ENCODE data around the gene TBC1D7. TPM values are rescaled to one million over a fixed set of nuclear protein-coding genes. Genes with fewer than 3 reads are reported as not detected.

Gene TBC1D7
- total RNA-seq, 1 donor from 2014 or later, result 27.9 TPM

GRCh38 chr6:13318821-13319220, 9.5 kb downstream of the TBC1D7 start:
- Histone ChIP-seq H3K27ac (ENCODE audit: low read depth, low read length) (no peak overlapping the region), H3K4me3 (ENCODE audit: insufficient read depth, low read depth, low read length) (no peak overlapping the region), H3K9ac (ENCODE audit: low read length) (no peak overlapping the region), H3K27me3 (ENCODE audit: insufficient read depth, low read length) (no peaks in the 10 kb centered on the region), H3K36me3 (ENCODE audit: insufficient read depth, low read length) (peaks cover 56% of the 10 kb centered on the region), H3K4me1 (ENCODE audit: insufficient read depth, low read length) (no peaks in the 10 kb centered on the region), H3K9me3 (ENCODE audit: insufficient read depth, low read depth, low read length) (no peaks in the 10 kb centered on the region), H4K20me1 (ENCODE audit: insufficient read depth, low read length) (no peaks in the 10 kb centered on the region), H2AFZ (ENCODE audit: low read depth, low read length) (no peak overlapping the region), H3K79me2 (ENCODE audit: insufficient read depth, low read length) (no peaks in the 10 kb centered on the region), H3K4me2 (ENCODE audit: low read length) (no peak overlapping the region)
- H3K27ac Mint-ChIP-seq (ENCODE audit: unreplicated experiment), result no peak overlapping the region
- DNase-seq (ENCODE audit: low read depth), result no peak
- no peak overlapping the region for H3K4me3 Mint-ChIP-seq (ENCODE audit: unreplicated experiment)
- H3K9me3 Mint-ChIP-seq (ENCODE audit: unreplicated experiment), result no peaks in the 10 kb centered on the region
- H3K36me3 Mint-ChIP-seq (ENCODE audit: low read depth, unreplicated experiment), result peaks cover 18% of the 10 kb centered on the region
- no peak for TF ChIP-seq EZH2 (IDR thresholded peaks at IDR 0.05; ENCODE audit: insufficient read depth, low read length)
- TF ChIP-seq CTCF (IDR thresholded peaks at IDR 0.05; ENCODE audit: insufficient read depth, low read depth, low read length), result no peak
- no peaks in the 10 kb centered on the region for H3K4me1 Mint-ChIP-seq (ENCODE audit: low read depth, unreplicated experiment)
- no peak for FAIRE-seq
- H3K27me3 Mint-ChIP-seq (ENCODE audit: low read depth, unreplicated experiment), result no peaks in the 10 kb centered on the region

- Histone ChIP-seq H3K9ac (ENCODE audit: low read length) (no peak overlapping the region), H3K4me3 (ENCODE audit: insufficient read depth, low read depth, low read length) (no peak overlapping the region), H3K4me1 (ENCODE audit: insufficient read depth, low read length) (no peaks in the 10 kb centered on the region), H3K36me3 (ENCODE audit: insufficient read depth, low read length) (peaks cover 39% of the 10 kb centered on the region), H2AFZ (ENCODE audit: low read depth, low read length) (no peak overlapping the region), H4K20me1 (ENCODE audit: insufficient read depth, low read length) (no peaks in the 10 kb centered on the region), H3K79me2 (ENCODE audit: insufficient read depth, low read length) (no peaks in the 10 kb centered on the region), H3K27me3 (ENCODE audit: insufficient read depth, low read length) (no peaks in the 10 kb centered on the region), H3K27ac (ENCODE audit: low read depth, low read length) (no peak overlapping the region), H3K4me2 (ENCODE audit: low read length) (no peak overlapping the region), H3K9me3 (ENCODE audit: insufficient read depth, low read depth, low read length) (no peaks in the 10 kb centered on the region)
- TF ChIP-seq CTCF (IDR thresholded peaks at IDR 0.05; ENCODE audit: insufficient read depth, low read depth, low read length), result no peak
- TF ChIP-seq EZH2 (IDR thresholded peaks at IDR 0.05; ENCODE audit: insufficient read depth, low read length), result no peak
- Mint-ChIP-seq H3K27ac (ENCODE audit: unreplicated experiment) (no peak overlapping the region), H3K27me3 (ENCODE audit: low read depth, unreplicated experiment) (no peaks in the 10 kb centered on the region), H3K36me3 (ENCODE audit: low read depth, unreplicated experiment) (peaks cover 8% of the 10 kb centered on the region), H3K4me3 (ENCODE audit: unreplicated experiment) (no peak overlapping the region), H3K9me3 (ENCODE audit: unreplicated experiment) (no peaks in the 10 kb centered on the region), H3K4me1 (ENCODE audit: low read depth, unreplicated experiment) (no peaks in the 10 kb centered on the region)
- no peak for DNase-seq (ENCODE audit: low read depth)
- no peak for FAIRE-seq
Measured at GRCh38 chr6:13315896-13316295, 12.4 kb downstream of the TBC1D7 start.

- no peak for DNase-seq (ENCODE audit: low read depth)
- peaks cover 30% of the 10 kb centered on the region for H3K36me3 ChIP-seq (ENCODE audit: insufficient read depth, low read length)
- no peak for FAIRE-seq
Measured at GRCh38 chr6:13314806-13315205, 13.5 kb downstream of the TBC1D7 start.

More at GRCh38 chr6:13314806-13315205, 13.5 kb downstream of the TBC1D7 start:
- no peak overlapping the region for H2AFZ ChIP-seq (ENCODE audit: low read depth, low read length)
- no peaks in the 10 kb centered on the region for H3K27me3 Mint-ChIP-seq (ENCODE audit: low read depth, unreplicated experiment)
- H3K4me1 Mint-ChIP-seq (ENCODE audit: low read depth, unreplicated experiment), result no peaks in the 10 kb centered on the region
- H3K27ac ChIP-seq (ENCODE audit: low read depth, low read length), result no peak overlapping the region
- H3K9me3 Mint-ChIP-seq (ENCODE audit: unreplicated experiment), result no peaks in the 10 kb centered on the region
- no peaks in the 10 kb centered on the region for H3K9me3 ChIP-seq (ENCODE audit: insufficient read depth, low read depth, low read length)
- H3K27ac Mint-ChIP-seq (ENCODE audit: unreplicated experiment), result no peak overlapping the region
- H3K4me3 Mint-ChIP-seq (ENCODE audit: unreplicated experiment), result no peak overlapping the region
- H4K20me1 ChIP-seq (ENCODE audit: insufficient read depth, low read length), result no peaks in the 10 kb centered on the region
- H3K36me3 Mint-ChIP-seq (ENCODE audit: low read depth, unreplicated experiment), result peaks cover 5% of the 10 kb centered on the region
- no peak overlapping the region for H3K4me3 ChIP-seq (ENCODE audit: insufficient read depth, low read depth, low read length)
- no peak for TF ChIP-seq EZH2 (IDR thresholded peaks at IDR 0.05; ENCODE audit: insufficient read depth, low read length)
- TF ChIP-seq CTCF (IDR thresholded peaks at IDR 0.05; ENCODE audit: insufficient read depth, low read depth, low read length), result no peak
- H3K79me2 ChIP-seq (ENCODE audit: insufficient read depth, low read length), result no peaks in the 10 kb centered on the region
- no peak overlapping the region for H3K9ac ChIP-seq (ENCODE audit: low read length)
- H3K4me2 ChIP-seq (ENCODE audit: low read length), result no peak overlapping the region
- no peaks in the 10 kb centered on the region for H3K4me1 ChIP-seq (ENCODE audit: insufficient read depth, low read length)
- no peaks in the 10 kb centered on the region for H3K27me3 ChIP-seq (ENCODE audit: insufficient read depth, low read length)
